C4-2B (cell line): Measurements from ENCODE around the gene SLC35F3.

Experiments used
- H3K27ac ChIP-seq: fragments of 450-650 bp; 2 replicates; pipeline ENCODE4 v1.5.1; 2017
- CTCF ChIP-seq: fragments of 450-650 bp; conservative IDR thresholded peaks from 2 replicates; pipeline ENCODE4 v1.5.1; 2017; ENCODE audit warnings: mild to moderate bottlenecking
- ZFX ChIP-seq: fragments of 450-650 bp; IDR thresholded peaks from 2 replicates; pipeline ENCODE4 v1.6.1; 2017

Gene SLC35F3

GRCh38 chr1:234273981-234274380 is 369.5 kb downstream of the SLC35F3 start:
- TF ChIP-seq CTCF (no peak), ZFX (no peak)
- H3K27ac ChIP-seq, result no peak overlapping the region

- no peak for TF ChIP-seq ZFX
- TF ChIP-seq CTCF, result no peak
- no peak overlapping the region for H3K27ac ChIP-seq
Observed at GRCh38 chr1:234276151-234276788, 371.8 kb downstream of the SLC35F3 start.

- TF ChIP-seq CTCF, result no peak
- no peak for TF ChIP-seq ZFX
Observed at GRCh38 chr1:234277161-234277868, 372.8 kb downstream of the SLC35F3 start.

GRCh38 chr1:234279021-234279420 is 374.5 kb downstream of the SLC35F3 start:
- no peak overlapping the region for H3K27ac ChIP-seq
- TF ChIP-seq ZFX (no peak), CTCF (no peak)

More at GRCh38 chr1:234277161-234277868, 372.8 kb downstream of the SLC35F3 start:
- no peak overlapping the region for H3K27ac ChIP-seq

GRCh38 chr1:234280500-234280899 is 376.0 kb downstream of the SLC35F3 start:
- no peak overlapping the region for H3K27ac ChIP-seq
- no peak for TF ChIP-seq ZFX
- no peak for TF ChIP-seq CTCF

GRCh38 chr1:234281826-234282489 is 377.5 kb downstream of the SLC35F3 start:
- TF ChIP-seq CTCF (no peak), ZFX (no peak)
- H3K27ac ChIP-seq, result no peak overlapping the region

- TF ChIP-seq ZFX, result no peak
- TF ChIP-seq CTCF, result no peak
- no peak overlapping the region for H3K27ac ChIP-seq
Observed at GRCh38 chr1:234286206-234286605, 381.7 kb downstream of the SLC35F3 start.
